ENCODE measurements around the gene CALCOCO1. TPM values are rescaled to one million over a fixed set of nuclear protein-coding genes. Genes with fewer than 3 reads are reported as not detected.

The CALCOCO1 gene
- total RNA-seq, 1 donor from 2014 or later: 32.0 TPM

DNA sequence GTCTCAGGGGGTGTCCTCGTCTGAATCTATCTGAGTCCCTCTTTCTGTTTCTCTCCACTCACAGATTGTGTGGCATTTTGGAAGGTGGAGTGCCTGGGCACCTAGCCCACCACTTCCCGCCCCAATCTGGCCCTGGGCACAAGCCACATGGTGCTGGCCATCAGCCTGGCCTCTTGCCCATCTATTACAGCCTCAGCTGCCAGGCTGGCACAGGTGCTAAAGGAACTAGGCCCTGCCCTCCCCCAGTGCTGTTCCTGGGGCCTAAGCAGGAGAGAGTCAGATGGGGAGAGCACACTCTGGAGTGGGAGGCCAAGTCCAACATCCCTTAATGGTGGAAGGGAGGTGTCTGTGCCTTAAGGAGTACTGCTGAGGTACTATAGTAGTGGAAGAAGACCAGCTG lies 8.3 kb upstream of the CALCOCO1 start:
- H3K4me1 Mint-ChIP-seq: peaks cover 12% of the 10 kb centered on the region
- DNase-seq (ENCODE audit: low read depth, low spot score): no peak
- TF ChIP-seq, protein P1, sequence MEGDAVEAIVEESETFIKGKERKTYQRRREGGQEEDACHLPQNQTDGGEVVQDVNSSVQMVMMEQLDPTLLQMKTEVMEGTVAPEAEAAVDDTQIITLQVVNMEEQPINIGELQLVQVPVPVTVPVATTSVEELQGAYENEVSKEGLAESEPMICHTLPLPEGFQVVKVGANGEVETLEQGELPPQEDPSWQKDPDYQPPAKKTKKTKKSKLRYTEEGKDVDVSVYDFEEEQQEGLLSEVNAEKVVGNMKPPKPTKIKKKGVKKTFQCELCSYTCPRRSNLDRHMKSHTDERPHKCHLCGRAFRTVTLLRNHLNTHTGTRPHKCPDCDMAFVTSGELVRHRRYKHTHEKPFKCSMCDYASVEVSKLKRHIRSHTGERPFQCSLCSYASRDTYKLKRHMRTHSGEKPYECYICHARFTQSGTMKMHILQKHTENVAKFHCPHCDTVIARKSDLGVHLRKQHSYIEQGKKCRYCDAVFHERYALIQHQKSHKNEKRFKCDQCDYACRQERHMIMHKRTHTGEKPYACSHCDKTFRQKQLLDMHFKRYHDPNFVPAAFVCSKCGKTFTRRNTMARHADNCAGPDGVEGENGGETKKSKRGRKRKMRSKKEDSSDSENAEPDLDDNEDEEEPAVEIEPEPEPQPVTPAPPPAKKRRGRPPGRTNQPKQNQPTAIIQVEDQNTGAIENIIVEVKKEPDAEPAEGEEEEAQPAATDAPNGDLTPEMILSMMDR (conservative IDR thresholded peaks at IDR 0.05): no peak
- H3K4me3 Mint-ChIP-seq: no peak overlapping the region
- H3K9me3 Mint-ChIP-seq: no peaks in the 10 kb centered on the region
- H3K36me3 Mint-ChIP-seq (ENCODE audit: low read depth): no peaks in the 10 kb centered on the region
- H3K27me3 Mint-ChIP-seq (ENCODE audit: low read depth): peaks cover 35% of the 10 kb centered on the region
- no peak overlapping the region for H3K27ac Mint-ChIP-seq (ENCODE audit: unreplicated experiment)

DNA sequence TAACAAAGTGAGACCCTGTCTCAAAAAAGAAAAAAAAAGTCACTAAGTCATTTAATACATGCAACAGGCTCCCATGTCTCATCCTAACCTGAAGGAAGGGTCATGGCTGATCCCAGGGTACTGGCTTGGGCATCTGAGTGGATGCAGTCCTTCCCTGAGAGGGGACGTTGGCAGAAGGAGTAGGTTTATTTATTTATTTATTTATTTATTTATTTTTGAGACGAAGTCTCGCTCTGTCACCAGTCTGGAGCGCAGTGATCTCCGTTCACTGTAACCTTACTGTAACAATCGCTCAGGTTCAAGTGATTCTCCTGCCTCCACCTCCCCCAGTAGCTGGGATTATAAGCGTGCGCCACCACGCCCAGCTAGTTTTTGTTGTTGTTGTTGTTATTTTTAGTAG lies 7.2 kb upstream of the CALCOCO1 start:
- peaks cover 12% of the 10 kb centered on the region for H3K4me1 Mint-ChIP-seq
- no peak overlapping the region for H3K4me3 Mint-ChIP-seq
- TF ChIP-seq, protein P1 (conservative IDR thresholded peaks at IDR 0.05): no peak

DNA sequence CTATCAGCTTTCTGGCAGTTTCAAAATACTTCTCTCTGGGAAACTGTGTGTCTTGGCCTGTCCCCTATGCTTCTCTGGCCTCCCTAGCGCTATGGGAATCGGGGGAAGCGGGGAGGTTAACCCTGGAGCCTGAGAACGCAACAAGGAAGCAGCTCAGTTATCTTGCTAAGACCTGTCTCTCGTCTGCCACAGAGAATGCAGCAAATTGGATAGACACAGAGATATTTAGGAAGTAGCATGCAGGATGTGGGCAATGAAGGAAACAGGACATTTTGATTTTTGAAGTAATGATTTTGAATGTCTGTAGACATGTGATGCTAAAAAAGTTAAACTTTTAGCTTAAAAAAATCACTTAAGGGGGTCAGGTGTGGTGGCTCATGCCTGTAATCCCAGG lies 6.6 kb upstream of the CALCOCO1 start:
- Mint-ChIP-seq H3K4me3 (no peak overlapping the region), H3K9me3 (no peaks in the 10 kb centered on the region), H3K36me3 (ENCODE audit: low read depth) (no peaks in the 10 kb centered on the region), H3K4me1 (peaks cover 6% of the 10 kb centered on the region), H3K27me3 (ENCODE audit: low read depth) (peaks cover 37% of the 10 kb centered on the region), H3K27ac (ENCODE audit: unreplicated experiment) (no peak overlapping the region)
- TF ChIP-seq, protein P1 (conservative IDR thresholded peaks at IDR 0.05): no peak
- DNase-seq (ENCODE audit: low read depth, low spot score): no peak

More for the DNA sequence above, 7.2 kb upstream of the CALCOCO1 start:
- no peak for DNase-seq (ENCODE audit: low read depth, low spot score)
- no peak overlapping the region for H3K27ac Mint-ChIP-seq (ENCODE audit: unreplicated experiment)
- no peaks in the 10 kb centered on the region for H3K36me3 Mint-ChIP-seq (ENCODE audit: low read depth)
- no peaks in the 10 kb centered on the region for H3K9me3 Mint-ChIP-seq
- peaks cover 37% of the 10 kb centered on the region for H3K27me3 Mint-ChIP-seq (ENCODE audit: low read depth)

DNA sequence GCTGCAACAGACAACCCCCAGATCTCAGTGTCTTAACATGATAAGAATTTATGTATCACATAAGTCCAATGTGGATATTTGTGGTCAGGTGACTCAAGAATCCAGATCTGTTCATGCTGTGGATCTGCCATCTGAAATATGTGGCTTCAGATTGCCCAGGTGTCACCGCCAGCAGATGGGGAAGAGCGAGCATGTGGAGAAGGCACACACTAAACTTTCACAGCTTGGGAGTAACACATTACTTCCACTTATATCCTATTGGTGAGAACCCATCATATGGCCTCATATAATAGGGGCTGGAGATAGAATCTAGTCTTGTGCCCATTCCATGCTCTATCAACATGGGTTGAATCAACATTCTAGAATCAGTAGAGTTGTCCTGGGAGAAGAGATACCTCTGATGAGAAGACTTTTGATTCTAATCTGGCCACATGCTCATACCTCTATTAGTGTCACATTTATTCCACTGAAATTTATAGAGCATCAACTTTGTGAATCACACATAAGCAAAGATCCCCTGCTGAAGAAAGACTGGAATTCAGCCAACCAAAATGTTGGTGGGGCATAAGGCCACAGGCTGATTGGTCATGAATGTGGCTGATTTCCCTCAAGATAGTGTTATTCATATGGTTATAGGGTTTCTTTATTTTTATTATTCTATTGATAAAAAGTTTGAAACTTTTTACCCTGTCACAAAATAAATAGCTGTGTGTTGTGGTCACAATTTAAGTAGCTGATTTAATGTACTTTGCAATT lies 6.0 kb upstream of the CALCOCO1 start:
- no peaks in the 10 kb centered on the region for H3K36me3 Mint-ChIP-seq (ENCODE audit: low read depth)
- peaks cover 37% of the 10 kb centered on the region for H3K27me3 Mint-ChIP-seq (ENCODE audit: low read depth)
- H3K9me3 Mint-ChIP-seq: no peaks in the 10 kb centered on the region

DNA sequence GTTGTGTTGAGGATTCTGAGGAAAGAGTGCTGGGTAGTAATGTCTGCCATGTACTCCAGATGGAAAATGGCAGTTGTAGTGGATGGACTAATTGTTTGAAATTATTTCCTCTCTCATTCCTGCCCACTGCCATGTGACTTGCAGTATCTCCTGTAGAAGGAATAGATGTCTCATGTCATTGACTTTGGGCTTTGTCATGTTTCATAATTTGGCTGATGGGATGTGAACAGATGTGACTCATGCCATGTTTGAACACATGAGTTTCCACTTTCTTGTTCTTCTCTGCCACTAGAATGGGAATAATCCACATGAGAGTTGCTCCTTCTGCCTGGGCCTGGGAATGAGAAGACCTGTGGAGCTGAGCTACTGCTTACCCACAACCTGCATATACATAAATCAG lies 2.4 kb upstream of the CALCOCO1 start:
- Mint-ChIP-seq H3K9me3 (no peaks in the 10 kb centered on the region), H3K27me3 (ENCODE audit: low read depth) (peaks cover 41% of the 10 kb centered on the region), H3K4me1 (peaks cover 19% of the 10 kb centered on the region), H3K4me3 (peak overlapping the region; percentile 11), H3K36me3 (ENCODE audit: low read depth) (no peaks in the 10 kb centered on the region), H3K27ac (ENCODE audit: unreplicated experiment) (no peak overlapping the region)
- TF ChIP-seq, protein P1 (conservative IDR thresholded peaks at IDR 0.05): no peak
- no peak for DNase-seq (ENCODE audit: low read depth, low spot score)

More for the DNA sequence above, 6.0 kb upstream of the CALCOCO1 start:
- Mint-ChIP-seq H3K4me1 (peaks cover 4% of the 10 kb centered on the region), H3K27ac (ENCODE audit: unreplicated experiment) (no peak overlapping the region), H3K4me3 (no peak overlapping the region)
- TF ChIP-seq, protein P1 (conservative IDR thresholded peaks at IDR 0.05): no peak
- DNase-seq (ENCODE audit: low read depth, low spot score): no peak
